HL-60 (cell line): ENCODE results near the gene FITM2.

Source experiments
- DNase-seq, 2 experiments: peaks; one replicate each; pipeline ENCODE4 v3.0.0-alpha.2; 2010 to 2020; ENCODE audit warnings: low read depth in 1 of 2, low spot score in 1 of 2
- H3K27ac ChIP-seq: fragments of 250-450 bp; sonication (Bioruptor Pico); replicated peaks from 2 replicates; pipeline ENCODE4 v1.5.1; 2020; ENCODE audit warnings: mild to moderate bottlenecking, moderate library complexity
- H3K27me3 ChIP-seq: fragments of 250-450 bp; sonication (Bioruptor Pico); 2 replicates; pipeline ENCODE4 v1.5.1; 2021; ENCODE audit warnings: mild to moderate bottlenecking, moderate library complexity; ENCODE audit not compliant: insufficient read depth, poor library complexity, severe bottlenecking
- H3K4me3 ChIP-seq: replicated peaks from 2 replicates; pipeline ENCODE4 v1.5.1; 2011; ENCODE audit warnings: mild to moderate bottlenecking, control low read depth, low read length; ENCODE audit not compliant: insufficient read depth
- CTCF ChIP-seq: IDR thresholded peaks from one replicate; pipeline ENCODE4 v1.5.1; 2011; ENCODE audit warnings: low read length, control low read depth, inconsistent platforms; ENCODE audit not compliant: insufficient read depth
- GABPA ChIP-seq: IDR thresholded peaks from 2 replicates; pipeline ENCODE4 v1.6.1; 2012; ENCODE audit warnings: low read depth
- POLR2AphosphoS5 ChIP-seq: IDR thresholded peaks from 2 replicates; pipeline ENCODE4 v1.6.1; 2012; ENCODE audit warnings: low read depth
- SPI1 ChIP-seq: IDR thresholded peaks from 2 replicates; pipeline ENCODE4 v1.6.1; 2012; ENCODE audit warnings: low read depth, mild to moderate bottlenecking, borderline replicate concordance
- TF ChIP-seq, protein P1 (sequence below): IDR thresholded peaks from 2 replicates; pipeline ENCODE4 v1.6.1; 2012; ENCODE audit warnings: low read depth; ENCODE audit not compliant: insufficient replicate concordance

The FITM2 gene

DNA sequence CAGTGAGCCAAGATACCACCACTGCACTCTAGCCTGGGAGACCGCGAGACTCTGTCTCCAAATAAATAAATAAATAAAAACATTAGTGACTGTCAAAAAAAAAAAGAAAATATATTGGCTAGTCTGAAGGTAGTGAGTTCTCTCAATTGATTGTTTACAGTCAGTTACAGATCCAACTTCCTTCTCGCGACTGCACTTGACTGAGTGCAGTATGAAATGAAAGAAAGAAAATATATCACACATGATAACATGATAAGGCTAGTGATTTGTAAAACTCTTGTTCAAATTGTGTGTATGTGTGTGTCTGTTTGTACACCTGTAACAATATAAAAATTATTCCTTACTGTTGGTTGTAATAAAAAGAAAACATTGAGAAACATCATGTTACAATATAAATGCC is 33.7 kb upstream of the FITM2 start:
- H3K27ac ChIP-seq: no peak overlapping the region
- H3K4me3 ChIP-seq: no peak overlapping the region
- no peak for TF ChIP-seq CTCF
- TF ChIP-seq SPI1: no peak
- no peak for TF ChIP-seq GABPA
- TF ChIP-seq, protein P1, sequence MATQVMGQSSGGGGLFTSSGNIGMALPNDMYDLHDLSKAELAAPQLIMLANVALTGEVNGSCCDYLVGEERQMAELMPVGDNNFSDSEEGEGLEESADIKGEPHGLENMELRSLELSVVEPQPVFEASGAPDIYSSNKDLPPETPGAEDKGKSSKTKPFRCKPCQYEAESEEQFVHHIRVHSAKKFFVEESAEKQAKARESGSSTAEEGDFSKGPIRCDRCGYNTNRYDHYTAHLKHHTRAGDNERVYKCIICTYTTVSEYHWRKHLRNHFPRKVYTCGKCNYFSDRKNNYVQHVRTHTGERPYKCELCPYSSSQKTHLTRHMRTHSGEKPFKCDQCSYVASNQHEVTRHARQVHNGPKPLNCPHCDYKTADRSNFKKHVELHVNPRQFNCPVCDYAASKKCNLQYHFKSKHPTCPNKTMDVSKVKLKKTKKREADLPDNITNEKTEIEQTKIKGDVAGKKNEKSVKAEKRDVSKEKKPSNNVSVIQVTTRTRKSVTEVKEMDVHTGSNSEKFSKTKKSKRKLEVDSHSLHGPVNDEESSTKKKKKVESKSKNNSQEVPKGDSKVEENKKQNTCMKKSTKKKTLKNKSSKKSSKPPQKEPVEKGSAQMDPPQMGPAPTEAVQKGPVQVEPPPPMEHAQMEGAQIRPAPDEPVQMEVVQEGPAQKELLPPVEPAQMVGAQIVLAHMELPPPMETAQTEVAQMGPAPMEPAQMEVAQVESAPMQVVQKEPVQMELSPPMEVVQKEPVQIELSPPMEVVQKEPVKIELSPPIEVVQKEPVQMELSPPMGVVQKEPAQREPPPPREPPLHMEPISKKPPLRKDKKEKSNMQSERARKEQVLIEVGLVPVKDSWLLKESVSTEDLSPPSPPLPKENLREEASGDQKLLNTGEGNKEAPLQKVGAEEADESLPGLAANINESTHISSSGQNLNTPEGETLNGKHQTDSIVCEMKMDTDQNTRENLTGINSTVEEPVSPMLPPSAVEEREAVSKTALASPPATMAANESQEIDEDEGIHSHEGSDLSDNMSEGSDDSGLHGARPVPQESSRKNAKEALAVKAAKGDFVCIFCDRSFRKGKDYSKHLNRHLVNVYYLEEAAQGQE: no peak
- TF ChIP-seq POLR2AphosphoS5: no peak
- no peak for DNase-seq
- H3K27me3 ChIP-seq: no peaks in the 10 kb centered on the region

GRCh38 chr20:44343162-44343675 is 32.2 kb upstream of the FITM2 start:
- Histone ChIP-seq H3K27ac (no peak overlapping the region), H3K4me3 (no peak overlapping the region), H3K27me3 (no peaks in the 10 kb centered on the region)
- no peak for TF ChIP-seq SPI1
- TF ChIP-seq POLR2AphosphoS5: no peak
- no peak for TF ChIP-seq CTCF
- TF ChIP-seq, protein P1: no peak
- TF ChIP-seq GABPA: no peak
- no peak for DNase-seq

- no peaks in the 10 kb centered on the region for H3K27me3 ChIP-seq
- H3K4me3 ChIP-seq: no peak overlapping the region
- H3K27ac ChIP-seq: no peak overlapping the region
- no peak for DNase-seq
- TF ChIP-seq CTCF: no peak
- no peak for TF ChIP-seq GABPA
- TF ChIP-seq, protein P1: no peak
- no peak for TF ChIP-seq POLR2AphosphoS5
- no peak for TF ChIP-seq SPI1
Observed at GRCh38 chr20:44342248-44342647, 31.2 kb upstream of the FITM2 start.
